ENCODE measurements around the gene IFNA2.
A peak's percentile ranks its signal among the peaks of the same experiment; 100 is the strongest.
"Not testable (repeated sequence)": the region's sequence is repeated elsewhere in the genome, so short reads cannot be mapped to it uniquely, and the experiment has no call there.

The IFNA2 gene

GRCh38 chr9:21385131-21385670, at the start of gene IFNA2:
IFNA2 (minus strand) TSS chr9:21385398; CDS start chr9:21385329, 69 bp downstream.
- no peak for DNase-seq (ENCODE audit: low read depth in 3 of 3)

GRCh38 chr9:21435015-21435383, 49.8 kb upstream of the IFNA2 start:
- not testable (repeated sequence) for DNase-seq (ENCODE audit: low read depth in 3 of 3)

- DNase-seq (ENCODE audit: low read depth in 3 of 3), result peak in 2 of 3 donors; percentile 14 to 40
These were observed 49.2 kb upstream of the IFNA2 start for GRCh38 chr9:21434202-21435014.

GRCh38 chr9:21432672-21433425, 47.7 kb upstream of the IFNA2 start:
- DNase-seq (ENCODE audit: low read depth in 3 of 3), result no peak

GRCh38 chr9:21429191-21429590, 44.0 kb upstream of the IFNA2 start:
- no peak for DNase-seq (ENCODE audit: low read depth in 3 of 3)

GRCh38 chr9:21428235-21428634, 43.0 kb upstream of the IFNA2 start:
- DNase-seq (ENCODE audit: low read depth in 3 of 3), result no peak

GRCh38 chr9:21415493-21416267, 30.5 kb upstream of the IFNA2 start:
- DNase-seq (ENCODE audit: low read depth in 3 of 3), result no peak

GRCh38 chr9:21414220-21414940, 29.2 kb upstream of the IFNA2 start:
- DNase-seq (ENCODE audit: low read depth in 3 of 3), result no peak

- DNase-seq (ENCODE audit: low read depth in 3 of 3), result no peak
These were observed 28.4 kb upstream of the IFNA2 start for GRCh38 chr9:21413624-21414023.

GRCh38 chr9:21413151-21413550, 28.0 kb upstream of the IFNA2 start:
- DNase-seq (ENCODE audit: low read depth in 3 of 3), result no peak

GRCh38 chr9:21412107-21412506, 26.9 kb upstream of the IFNA2 start:
- no peak for DNase-seq (ENCODE audit: low read depth in 3 of 3)

- DNase-seq (ENCODE audit: low read depth in 3 of 3), result no peak
These were observed 23.6 kb upstream of the IFNA2 start, which contains the start of gene IFNA8 for GRCh38 chr9:21408817-21409216. IFNA8 (plus strand) TSS chr9:21409117; CDS start chr9:21409177, 60 bp downstream.

GRCh38 chr9:21404146-21404545, 18.9 kb upstream of the IFNA2 start:
- no peak for DNase-seq (ENCODE audit: low read depth in 3 of 3)

GRCh38 chr9:21402386-21403251, 17.4 kb upstream of the IFNA2 start:
- DNase-seq (ENCODE audit: low read depth in 3 of 3), result no peak

GRCh38 chr9:21399956-21400355, 14.8 kb upstream of the IFNA2 start:
- DNase-seq (ENCODE audit: low read depth in 3 of 3), result no peak

- DNase-seq (ENCODE audit: low read depth in 3 of 3), result no peak
These were observed 13.8 kb upstream of the IFNA2 start for GRCh38 chr9:21398955-21399489.

GRCh38 chr9:21395778-21396717, 10.8 kb upstream of the IFNA2 start:
- DNase-seq (ENCODE audit: low read depth in 3 of 3), result peak in 2 of 3 donors; percentile 35 to 63

- no peak for DNase-seq (ENCODE audit: low read depth in 3 of 3)
These were observed 7.1 kb upstream of the IFNA2 start for GRCh38 chr9:21392270-21392669.

GRCh38 chr9:21383627-21384026, 1.6 kb downstream of the IFNA2 start:
- DNase-seq (ENCODE audit: low read depth in 3 of 3), result no peak
